Adrenal gland (tissue), 12 donors: ENCODE results near the gene UHRF2. TPM values are rescaled to one million over a fixed set of nuclear protein-coding genes. Genes with fewer than 3 reads are reported as not detected.
"Not testable (repeated sequence)": the region's sequence is repeated elsewhere in the genome, so short reads cannot be mapped to it uniquely, and the experiment has no call there.

ENCODE experiments used
- DNase-seq, 7 donors: peaks; one replicate each; pipeline ENCODE4 v3.0.0-alpha.2; 2019 to 2020
- H3K27ac ChIP-seq, 5 donors: fragments of 200-600 bp; sonication (generic) in 4 of 5; 1 replicate in 3 of 5; 2 replicates in 2 of 5; pipeline versions ENCODE4 v1.5.1 to v1.8.0; 2016 to 2020; ENCODE audit warnings: mild to moderate bottlenecking in 1 of 5
- H3K27me3 ChIP-seq: fragments of 200-600 bp; 2 replicates; pipeline ENCODE4 v1.8.0; 2021
- H3K36me3 ChIP-seq, 2 donors: fragments of 200-600 bp; replicated peaks in 1 of 2; 1 replicate in 1 of 2; 2 replicates in 1 of 2; pipeline versions ENCODE4 v1.5.1 to v1.8.0; 2018 to 2022
- H3K4me1 ChIP-seq, 2 donors: fragments of 200-600 bp; replicated peaks in 1 of 2; 1 replicate in 1 of 2; 2 replicates in 1 of 2; pipeline versions ENCODE4 v1.5.1 to v1.8.0; 2018 to 2021
- H3K4me3 ChIP-seq, 4 donors: fragments of 200-600 bp; sonication (generic) in 3 of 4; one replicate each; pipeline ENCODE4 v1.5.1; 2016 to 2018
- H3K9me3 ChIP-seq, 3 donors: fragments of 200-600 bp; sonication (generic) in 1 of 3; replicated peaks in 1 of 3; 1 replicate in 2 of 3; 2 replicates in 1 of 3; pipeline versions ENCODE4 v1.5.1 to v1.8.0; 2016 to 2021
- CTCF ChIP-seq, 6 experiments: fragments of 450-650 bp in 4 of 6; fragments of 200-600 bp in 2 of 6; sonication (generic) in 1 of 6; IDR thresholded peaks; 1 replicate in 5 of 6; 2 replicates in 1 of 6; pipeline versions ENCODE4 v1.5.1 to v1.8.0; 2016 to 2021; ENCODE audit warnings: antibody characterized with exemption in 6 of 6, mild to moderate bottlenecking in 2 of 6, moderate library complexity in 1 of 6
- POLR2A ChIP-seq, 2 donors: fragments of 450-650 bp; IDR thresholded peaks; one replicate each; pipeline ENCODE4 v1.6.1; 2017; ENCODE audit warnings: antibody characterized with exemption in 2 of 2, mild to moderate bottlenecking in 2 of 2, moderate library complexity in 1 of 2
- WGBS, 4 donors: extraction: QIAGEN DNeasy Blood & Tissue Kit in 2 of 4; methylation state at CpG; one replicate each; pipeline versions ENCODE4 v1.1.5 to v1.1.7; 2013 to 2017; 5-methylcytosine and 5-hydroxymethylcytosine counted together
- intact Hi-C, 2 donors: fragments of 100-400 bp; cut with DNase I; formaldehyde crosslinking; loops; one replicate each; pipeline versions ENCODE4 v1.14.1 to v1.15.0; 2022 to 2023
- polyA plus RNA-seq, 3 donors: library from polyadenylated mRNA; stranded (reverse); fragments of 200-250 nt in 2 of 3; fragments of 350-450 nt in 1 of 3; fragmentation: Illumina TruSeq in 1 of 3; extraction: RNeasy Lipid Tissue Mini Kit (QIAGEN cat#74804) in 1 of 3; gene quantifications; one replicate each; pipeline ENCODE4 v1.2.3, GENCODE V29; 2013 to 2014
- total RNA-seq, 9 donors: library from RNA; depleted of rRNA in 4 of 9; stranded (reverse); fragments of >200 nt in 4 of 9; fragments of 120-200 nt in 1 of 9; fragmentation: NEBNext Ultra II Directional in 1 of 9; extraction: Animal tissue kit (Norgen Biotek cat#: 25700) in 1 of 9; gene quantifications; one replicate each; pipeline versions ENCODE4 v1.1.0 to v1.2.4, GENCODE V29; 2013 to 2023
- donor health status: healthy with polysubstance abuse.
- donor health status: Bipolar disorder and iron deficiency.
- donor health status: DM: yes; HTN: yes; CAD: no.
- donor health status: DM: no; HTN: no; CAD: no.
- donor health status: DM: no; HTN: no; CAD: no.
- donor health status: DM: yes; HTN: yes; CAD: no.

Gene UHRF2
- total and polyA plus RNA-seq, 12 donors = 16.1 to 49.8 (median 26.4) TPM

- H3K9me3 ChIP-seq = no peaks in the 10 kb centered on the region
- H3K4me1 ChIP-seq = peaks cover 4 to 21% of the 10 kb centered on the region in 2 donors
- no peaks in the 10 kb centered on the region for H3K27me3 ChIP-seq
- no peak overlapping the region for H3K27ac ChIP-seq
- 75 to 95% (median 92%) methylated on average over 1 of the region's 1 CpG for WGBS, 4 donors
- no peaks in the 10 kb centered on the region for H3K36me3 ChIP-seq
- intact Hi-C loops = no loop called here
- DNase-seq = no peak
- no peak overlapping the region for H3K4me3 ChIP-seq
- no peak for TF ChIP-seq POLR2A (IDR thresholded peaks at IDR 0.05)
- TF ChIP-seq CTCF (IDR thresholded peaks at IDR 0.05) = no peak
Observed at GRCh38 chr9:6449086-6449485, 36.1 kb downstream of the UHRF2 start.

GRCh38 chr9:6449645-6450044 lies 36.6 kb downstream of the UHRF2 start:
- no peak for TF ChIP-seq CTCF (IDR thresholded peaks at IDR 0.05)
- no peak for TF ChIP-seq POLR2A (IDR thresholded peaks at IDR 0.05)
- Histone ChIP-seq H3K9me3 (no peaks in the 10 kb centered on the region), H3K4me3 (no peak overlapping the region), H3K36me3 (no peaks in the 10 kb centered on the region), H3K27me3 (no peaks in the 10 kb centered on the region), H3K27ac (no peak overlapping the region), H3K4me1 (peaks cover 4 to 21% of the 10 kb centered on the region in 2 donors)
- intact Hi-C loops = no loop called here
- no peak for DNase-seq

DNA sequence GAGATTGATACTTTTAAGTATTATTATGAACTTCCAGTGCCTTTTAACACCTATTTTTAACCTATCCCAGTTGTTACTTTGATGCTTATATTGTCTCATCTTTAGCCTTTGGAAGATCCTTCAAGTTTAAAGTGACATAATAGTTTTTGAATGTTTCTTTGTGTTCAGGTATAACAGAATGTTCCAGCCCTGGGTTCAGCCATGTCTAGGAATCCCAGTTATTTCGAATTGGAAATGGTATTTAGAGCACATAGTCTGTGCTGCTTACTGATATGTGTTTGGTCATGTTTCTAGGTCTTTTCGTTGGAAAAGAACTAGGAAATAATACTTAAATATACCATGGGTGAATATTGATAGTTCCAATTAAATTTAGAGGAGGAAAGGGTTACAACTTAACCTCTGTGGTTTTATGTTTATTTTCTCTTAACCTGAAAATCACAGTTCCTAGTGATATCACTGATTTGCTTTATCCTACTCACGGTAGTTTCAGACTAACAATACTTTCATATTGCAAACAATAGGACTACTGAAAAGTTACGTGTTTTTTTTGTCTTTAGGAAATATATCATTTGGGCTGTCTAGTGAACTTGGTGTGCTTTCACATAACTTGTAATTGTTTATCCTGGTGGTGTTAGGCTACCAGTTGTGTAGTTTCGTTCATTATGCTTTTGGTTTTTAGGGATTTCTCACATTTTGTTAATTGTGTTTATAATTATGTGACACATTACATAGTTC lies 37.8 kb downstream of the UHRF2 start:
- intact Hi-C loops = no loop called here
- 73 to 78% (median 78%) methylated on average over 5 of the region's 5 CpGs for WGBS, 4 donors
- peaks cover 4 to 21% of the 10 kb centered on the region in 2 donors for H3K4me1 ChIP-seq

DNA sequence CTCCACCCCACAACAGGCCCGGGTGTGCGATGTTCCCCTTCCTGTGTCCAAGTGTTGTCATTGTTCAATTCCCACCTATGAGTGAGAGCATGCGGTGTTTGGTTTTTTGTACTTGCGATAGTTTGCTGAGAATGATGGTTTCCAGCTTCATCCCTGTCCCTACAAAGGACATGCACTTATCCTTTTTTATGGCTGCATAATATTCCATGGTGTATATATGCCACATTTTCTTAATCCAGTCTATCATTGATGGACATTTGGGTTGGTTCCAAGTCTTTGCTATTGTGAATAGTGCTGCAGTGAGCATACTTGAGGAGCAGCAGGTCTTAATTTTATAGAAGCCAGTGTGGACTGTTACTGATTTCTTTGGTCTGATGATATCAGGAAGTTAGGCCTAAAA lies 42.3 kb downstream of the UHRF2 start:
- H3K27ac ChIP-seq, H3K4me1 ChIP-seq, H3K36me3 ChIP-seq, H3K27me3 ChIP-seq, intact Hi-C loops, H3K4me3 ChIP-seq, DNase-seq, H3K9me3 ChIP-seq: not testable (repeated sequence)
- WGBS, 4 donors = 92 to 97% (median 95%) methylated on average over 4 of the region's 4 CpGs

More for the DNA sequence above, 37.8 kb downstream of the UHRF2 start:
- Histone ChIP-seq H3K9me3 (no peaks in the 10 kb centered on the region), H3K27me3 (no peaks in the 10 kb centered on the region), H3K27ac (no peak overlapping the region), H3K4me3 (no peak overlapping the region), H3K36me3 (no peaks in the 10 kb centered on the region)
- no peak for DNase-seq
- no peak for TF ChIP-seq CTCF (IDR thresholded peaks at IDR 0.05)
- TF ChIP-seq POLR2A (IDR thresholded peaks at IDR 0.05) = no peak

DNA sequence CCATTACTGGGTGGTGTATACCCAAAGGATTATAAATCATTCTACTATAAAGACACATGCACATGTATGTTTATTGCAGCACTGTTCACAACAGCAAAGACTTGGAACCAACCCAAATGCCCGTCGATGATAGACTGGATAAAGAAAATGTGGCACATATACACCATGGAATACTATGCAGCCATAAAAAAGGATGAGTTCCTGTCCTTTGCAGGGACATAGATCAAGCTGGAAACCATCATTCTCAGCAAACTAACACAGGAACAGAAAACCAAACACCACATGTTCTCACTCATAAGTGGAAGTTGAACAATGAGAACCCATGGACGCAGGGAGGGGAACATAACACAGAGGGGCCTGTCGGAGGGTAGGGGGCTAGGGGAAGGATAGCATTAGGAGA lies 45.7 kb downstream of the UHRF2 start:
- WGBS, 4 donors = 96 to 100% (median 99%) methylated on average over 2 to 4 of the region's 4 CpGs

More for the DNA sequence above, 45.7 kb downstream of the UHRF2 start:
- H3K4me1 ChIP-seq, H3K4me3 ChIP-seq, DNase-seq, intact Hi-C loops, H3K27ac ChIP-seq, H3K9me3 ChIP-seq, H3K36me3 ChIP-seq, H3K27me3 ChIP-seq: not testable (repeated sequence)
